ENCODE measurements around the gene TENM4.

The TENM4 gene

GRCh38 chr11:78798663-78799062 is 642.2 kb downstream of the TENM4 start:
- peak; percentile 69 to 85 for DNase-seq

GRCh38 chr11:78797559-78797958 is 643.3 kb downstream of the TENM4 start:
- DNase-seq = no peak

- no peak for DNase-seq
These were observed 643.9 kb downstream of the TENM4 start for GRCh38 chr11:78796956-78797355.

GRCh38 chr11:78795621-78796261 is 645.1 kb downstream of the TENM4 start:
- DNase-seq = peak; percentile 8 to 19

- DNase-seq = no peak
These were observed 648.9 kb downstream of the TENM4 start for GRCh38 chr11:78791964-78792363.

- peak; percentile 51 to 89 for DNase-seq
These were observed 649.6 kb downstream of the TENM4 start for GRCh38 chr11:78791254-78791653.

GRCh38 chr11:78790784-78791183 is 650.0 kb downstream of the TENM4 start:
- no peak for DNase-seq

- DNase-seq = no peak
These were observed 651.5 kb downstream of the TENM4 start for GRCh38 chr11:78789375-78789774.

GRCh38 chr11:78788533-78788932 is 652.3 kb downstream of the TENM4 start:
- DNase-seq = no peak

- no peak for DNase-seq
These were observed 653.1 kb downstream of the TENM4 start for GRCh38 chr11:78787696-78788095.

- no peak for DNase-seq
These were observed 654.1 kb downstream of the TENM4 start for GRCh38 chr11:78786746-78787145.

- DNase-seq = no peak
These were observed 654.7 kb downstream of the TENM4 start for GRCh38 chr11:78786086-78786485.

GRCh38 chr11:78784321-78785061 is 656.3 kb downstream of the TENM4 start:
- DNase-seq = no peak

GRCh38 chr11:78783846-78784245 is 657.0 kb downstream of the TENM4 start:
- no peak for DNase-seq

GRCh38 chr11:78783301-78783700 is 657.5 kb downstream of the TENM4 start:
- no peak for DNase-seq

GRCh38 chr11:78782725-78783124 is 658.1 kb downstream of the TENM4 start:
- DNase-seq = no peak

- no peak for DNase-seq
These were observed 659.9 kb downstream of the TENM4 start for GRCh38 chr11:78780889-78781288.

- DNase-seq = no peak
These were observed 667.3 kb downstream of the TENM4 start for GRCh38 chr11:78773492-78773891.

- DNase-seq = no peak
These were observed 667.8 kb downstream of the TENM4 start for GRCh38 chr11:78773077-78773476.

- no peak for DNase-seq
These were observed 668.6 kb downstream of the TENM4 start for GRCh38 chr11:78772186-78772585.

GRCh38 chr11:78770931-78771330 is 669.9 kb downstream of the TENM4 start:
- DNase-seq = no peak

GRCh38 chr11:78768971-78769370 is 671.9 kb downstream of the TENM4 start:
- DNase-seq = no peak

- no peak for DNase-seq
These were observed 672.5 kb downstream of the TENM4 start for GRCh38 chr11:78768345-78768744.

Data from inflammatory macrophage treated with lipopolysaccharide for 1 hour (primary cell).